Left renal cortex interstitium (tissue), 4 donors: ENCODE measurements around the gene C15orf40. TPM values are rescaled to one million over a fixed set of nuclear protein-coding genes. Genes with fewer than 3 reads are reported as not detected.
"Not testable (repeated sequence)": the region's sequence is repeated elsewhere in the genome, so short reads cannot be mapped to it uniquely, and the experiment has no call there.

ENCODE experiments used
- DNase-seq, 4 donors: peaks; one replicate each; pipeline ENCODE4 v3.0.0-alpha.2; 2013; ENCODE audit warnings: low read depth in 4 of 4, low spot score in 2 of 4, missing footprints in 1 of 4
- polyA plus RNA-seq, 4 donors: library from polyadenylated mRNA; unstranded; fragments of 120-200 nt; gene quantifications; one replicate each; pipeline ENCODE4 v1.2.1, GENCODE V29; 2013; ENCODE audit not compliant: insufficient read length in 4 of 4

The C15orf40 gene
- 10 to 100 TPM; 27.9 to 37.6 (median 28.4) TPM for polyA plus RNA-seq

GRCh38 chr15:83011271-83012075, at the start of gene C15orf40:
C15orf40 (minus strand) TSS chr15:83011639; CDS start chr15:83011607, 32 bp downstream.
- peak; percentile 78 to 88 (median 84) for DNase-seq

GRCh38 chr15:83057696-83058376, 46.4 kb upstream of the C15orf40 start:
- DNase-seq = no peak

DNA sequence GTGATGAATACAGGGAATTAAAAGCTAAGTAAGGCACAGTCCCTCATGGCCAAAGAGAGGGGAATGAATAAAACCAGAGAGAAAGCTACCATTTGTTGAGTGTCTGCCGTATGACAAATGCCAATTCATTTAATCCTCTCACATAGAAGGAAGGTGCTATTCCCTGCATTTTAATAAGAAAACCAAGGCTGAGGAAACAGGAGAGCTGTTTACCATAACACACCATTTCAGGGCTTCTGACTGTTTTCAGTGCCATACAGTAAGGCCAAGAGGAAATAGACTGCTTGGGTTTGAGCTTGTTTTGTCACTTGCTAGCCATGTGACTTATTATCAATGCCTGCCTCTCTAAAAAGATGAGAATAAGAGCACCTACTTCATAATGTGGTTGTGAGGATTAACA, 45.6 kb upstream of the C15orf40 start:
- DNase-seq = no peak

- no peak for DNase-seq
Observed at GRCh38 chr15:83053151-83053550, 41.7 kb upstream of the C15orf40 start.

DNA sequence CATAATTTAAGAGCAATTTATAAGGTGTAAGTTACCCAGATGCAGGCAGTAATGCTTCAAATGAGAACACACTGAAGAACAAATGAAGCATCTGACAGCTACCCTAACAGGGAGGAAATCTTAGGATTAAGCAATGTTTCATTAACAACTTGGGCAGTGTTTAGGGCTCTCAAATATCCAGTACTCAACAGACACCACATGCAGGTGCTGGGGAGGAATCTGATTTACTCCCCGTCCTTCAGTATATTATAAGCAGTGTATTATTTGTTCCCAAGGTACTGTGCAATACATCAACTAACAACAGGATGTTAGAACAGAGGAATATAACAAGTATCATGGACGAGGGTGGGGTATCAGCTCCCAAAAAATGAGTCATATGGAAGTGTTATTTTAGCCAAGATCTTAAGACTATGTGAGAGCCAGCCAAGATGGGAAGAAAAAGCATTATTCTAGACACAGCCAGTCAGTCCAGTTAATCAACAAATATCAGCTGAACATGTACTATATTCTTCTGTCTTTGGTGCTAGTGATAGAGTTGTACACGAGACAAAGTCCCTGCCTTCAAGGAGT, 35.2 kb upstream of the C15orf40 start:
- no peak for DNase-seq

GRCh38 chr15:83044156-83044555, 32.7 kb upstream of the C15orf40 start:
- DNase-seq = no peak

- DNase-seq = no peak
Observed at GRCh38 chr15:83039206-83039605, 27.8 kb upstream of the C15orf40 start.

DNA sequence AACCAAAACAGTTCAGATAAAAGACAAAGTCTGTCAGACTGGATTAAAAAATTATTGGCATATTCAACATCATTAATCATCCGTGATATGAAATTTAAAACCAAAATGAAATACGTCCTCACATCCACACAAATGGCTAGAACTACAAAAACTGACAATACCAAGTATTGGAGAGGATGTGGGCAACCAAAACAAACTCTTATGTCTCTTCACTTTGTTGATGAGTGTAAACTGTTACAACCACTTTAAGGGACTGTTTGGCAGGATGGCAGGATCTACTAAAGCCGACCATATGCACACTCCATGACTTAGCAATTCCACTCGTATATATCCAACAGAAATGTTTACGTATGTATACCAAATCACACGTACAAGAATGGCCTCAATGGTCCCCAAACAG, 24.8 kb upstream of the C15orf40 start:
- no peak for DNase-seq

- not testable (repeated sequence) for DNase-seq
Observed at GRCh38 chr15:83031234-83031633, 19.8 kb upstream of the C15orf40 start.

GRCh38 chr15:83030021-83030420, 18.6 kb upstream of the C15orf40 start:
- DNase-seq = no peak

DNA sequence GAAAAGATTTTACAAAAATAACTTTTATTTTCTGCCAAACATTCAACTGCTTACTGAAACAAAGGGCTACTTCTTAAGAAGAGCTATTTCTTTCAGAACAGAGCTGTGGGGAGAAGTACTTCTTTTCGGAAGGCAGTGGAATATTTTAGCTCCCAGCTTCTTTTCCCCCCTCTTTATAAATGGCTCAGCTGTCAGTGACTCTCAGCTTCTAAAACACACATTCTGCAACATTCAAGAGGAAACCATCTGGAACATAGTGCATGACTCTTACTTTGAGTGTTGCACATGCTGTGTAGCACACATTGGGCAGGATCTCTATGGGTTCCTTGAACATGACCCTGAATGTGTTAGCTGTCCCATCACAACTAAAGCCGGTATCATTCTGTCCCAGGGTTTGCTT, 7.0 kb upstream of the C15orf40 start:
- DNase-seq = no peak

DNA sequence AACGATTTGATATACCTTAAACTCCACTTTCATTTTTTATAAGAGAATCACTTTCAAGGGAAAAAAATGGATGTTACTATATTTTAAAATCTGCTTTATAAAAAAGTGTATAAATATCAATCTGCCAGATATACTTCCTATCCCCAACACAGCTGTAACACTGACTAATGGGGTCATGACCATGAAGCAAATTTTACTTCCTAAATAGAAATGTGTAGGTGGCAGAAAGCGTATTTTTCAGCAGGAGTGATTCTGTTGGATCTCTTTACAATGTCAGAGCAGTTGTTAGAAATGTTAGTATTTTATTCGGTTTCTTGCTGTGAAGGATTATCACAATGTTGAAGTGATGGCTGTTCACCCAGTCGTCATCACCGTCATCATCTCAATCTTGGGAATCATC, 5.5 kb upstream of the C15orf40 start:
- no peak for DNase-seq

DNA sequence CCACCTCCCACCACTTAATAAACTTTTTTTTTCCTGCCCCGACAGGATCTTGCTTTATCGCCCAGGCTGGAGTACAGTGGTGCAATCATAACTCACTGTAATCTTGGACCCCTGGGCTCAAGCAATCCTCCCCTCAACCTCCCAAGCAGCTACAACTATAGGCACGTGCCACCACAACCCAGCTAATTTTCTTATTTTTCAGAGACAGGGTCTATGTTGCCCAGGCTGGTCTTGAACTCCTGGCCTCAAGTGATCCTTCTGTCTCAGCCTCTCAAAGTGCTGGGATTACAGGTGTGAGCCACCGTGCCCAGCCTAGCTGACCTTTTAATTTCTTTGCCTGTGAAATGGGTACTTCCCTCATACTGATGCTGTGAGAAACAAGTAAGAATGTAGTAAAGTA, 3.9 kb upstream of the C15orf40 start:
- DNase-seq = no peak

DNA sequence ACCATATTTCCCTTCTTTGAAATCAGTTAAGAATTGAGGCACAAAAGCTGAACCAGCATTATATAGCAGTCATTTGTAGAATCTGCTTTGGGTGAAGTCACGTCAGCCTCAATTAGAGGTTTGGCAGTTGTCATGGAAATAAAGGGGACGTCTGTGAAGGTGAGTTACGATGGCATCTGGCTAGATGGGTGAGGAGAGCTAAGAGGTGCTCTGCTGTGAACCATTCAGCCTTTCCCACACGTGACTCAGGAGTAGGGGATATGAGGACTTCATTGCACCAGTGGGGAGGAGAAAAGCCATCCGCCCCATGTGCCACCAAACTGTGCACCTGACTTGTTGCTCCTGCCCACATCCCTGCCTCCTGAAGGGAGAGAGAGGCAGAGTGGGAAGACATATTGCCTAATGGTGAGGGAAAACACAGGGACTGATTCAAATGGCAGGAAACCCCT, 2.8 kb upstream of the C15orf40 start:
- no peak for DNase-seq

GRCh38 chr15:83012636-83013035, 1.2 kb upstream of the C15orf40 start:
- no peak for DNase-seq

- no peak for DNase-seq
Observed at GRCh38 chr15:83012076-83012426, 612 bp upstream of the C15orf40 start.

DNA sequence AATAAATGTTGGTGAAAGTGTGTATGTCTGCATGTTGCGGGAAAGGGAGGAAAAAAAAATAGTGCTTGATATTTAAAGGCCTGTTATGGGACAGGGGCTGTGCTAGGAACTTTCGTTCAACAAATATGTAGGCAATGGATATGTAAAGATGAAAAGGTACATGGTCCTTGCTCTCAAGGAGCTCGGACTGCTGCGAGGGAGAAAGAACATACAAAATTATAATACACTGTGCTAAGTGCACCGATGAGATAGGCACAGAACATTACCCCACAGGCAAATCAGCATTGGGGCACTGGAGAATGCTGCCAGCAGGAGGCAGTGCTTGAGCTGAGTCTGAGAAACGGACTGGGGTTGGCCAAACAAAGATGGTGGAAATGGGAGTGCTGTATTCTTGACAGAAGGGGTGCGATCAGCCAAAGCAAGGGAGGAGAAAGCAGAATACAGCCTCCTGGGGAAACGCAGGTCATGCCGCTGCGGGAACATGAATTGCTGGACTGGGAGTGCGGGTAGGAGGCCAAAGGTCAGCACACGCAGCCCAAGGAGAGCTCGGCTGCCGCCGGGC, 649 bp downstream of the C15orf40 start:
- peak in 3 of 4 donors; percentile 41 to 65 (median 53) for DNase-seq

DNA sequence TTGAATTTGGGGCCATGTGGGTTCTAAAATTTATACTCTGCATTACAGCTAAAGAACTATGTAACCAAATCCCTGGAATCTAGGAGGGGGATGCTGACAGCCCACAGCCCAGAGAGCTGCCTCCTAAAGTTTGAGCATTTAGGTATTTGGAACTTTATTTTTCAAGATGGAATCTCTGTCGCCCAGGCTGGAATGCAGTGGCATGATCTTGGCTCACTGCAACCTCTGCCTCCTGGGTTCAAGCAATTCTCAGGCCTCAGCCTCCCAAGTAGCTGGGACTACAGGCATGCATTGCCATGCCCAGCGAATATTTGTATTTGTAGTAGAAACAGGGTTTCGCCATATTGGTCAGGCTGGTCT, 10.8 kb downstream of the C15orf40 start:
- DNase-seq = not testable (repeated sequence)

GRCh38 chr15:82999905-83000671, 11.4 kb downstream of the C15orf40 start:
- peak in 3 of 4 donors; percentile 27 to 47 (median 34) for DNase-seq

GRCh38 chr15:82999426-82999825, 12.0 kb downstream of the C15orf40 start:
- DNase-seq = no peak

DNA sequence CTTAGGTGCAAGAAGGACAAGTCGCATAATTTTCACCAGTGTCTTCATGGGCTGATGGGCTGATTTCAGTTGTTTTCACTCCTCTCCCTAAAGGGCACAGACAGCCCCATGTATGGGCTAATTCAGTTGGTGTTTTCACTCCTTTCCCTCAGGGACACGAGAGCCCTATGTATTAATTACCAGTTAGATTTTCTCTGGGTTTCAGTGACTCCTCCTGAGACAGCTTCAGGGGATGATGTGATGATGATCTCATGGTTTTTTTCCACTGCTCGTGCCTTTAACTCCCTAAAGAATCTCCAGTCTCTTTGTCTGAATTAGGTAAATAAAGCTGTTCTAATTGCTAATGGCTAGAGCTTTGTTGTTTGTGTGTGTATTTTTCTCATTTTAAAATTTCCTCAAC, 15.5 kb downstream of the C15orf40 start:
- no peak for DNase-seq
